ENCODE results near the gene MAST4.

DNA sequence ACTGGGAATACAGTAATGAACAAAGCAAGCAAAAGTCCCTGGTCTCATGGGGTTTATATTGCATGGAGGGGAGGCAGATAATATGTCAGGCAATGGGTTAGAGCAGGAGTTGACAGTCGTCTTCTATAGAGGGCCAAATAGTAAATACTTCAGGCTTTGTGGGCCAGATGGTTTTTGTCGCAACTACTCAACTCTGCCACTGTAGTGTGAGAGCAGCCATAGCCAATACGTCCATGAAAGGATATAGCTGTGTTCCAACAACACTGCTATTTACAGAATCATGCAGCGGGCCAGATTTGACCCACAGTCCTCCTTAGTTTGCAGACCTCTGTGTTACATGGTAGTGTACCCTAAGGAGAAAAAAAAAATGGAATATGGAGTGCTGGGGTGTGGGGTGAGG lies 25.5 kb downstream of the MAST4 start:
- no peak for TF ChIP-seq CTCF (IDR thresholded peaks at IDR 0.05; ENCODE audit: insufficient read depth, low read depth, low read length)
- no peak for TF ChIP-seq EZH2 (IDR thresholded peaks at IDR 0.05; ENCODE audit: insufficient read depth, low read length)
